Gastrocnemius medialis (tissue), 4 donors: Measurements from ENCODE around the gene RHBDD1. TPM values are rescaled to one million over a fixed set of nuclear protein-coding genes. Genes with fewer than 3 reads are reported as not detected.
A peak's percentile ranks its signal among the peaks of the same experiment; 100 is the strongest.

Experiments
- ATAC-seq, 2 donors: fragments of 150-250 bp; one replicate each; pipeline ENCODE4 v1.9.1; 2016
- DNase-seq, 2 donors: peaks; one replicate each; pipeline ENCODE4 v3.0.0-alpha.2; 2019
- H3K27ac ChIP-seq, 4 donors: fragments of 200-600 bp; sonication (generic); 1 replicate in 1 of 4; 2 replicates in 3 of 4; pipeline ENCODE4 v1.5.1; 2016 to 2018; ENCODE audit warnings: mild to moderate bottlenecking in 2 of 4, moderate library complexity in 1 of 4
- H3K27me3 ChIP-seq, 3 donors: fragments of 200-600 bp; sonication (generic) in 2 of 3; 1 replicate in 1 of 3; 2 replicates in 2 of 3; pipeline versions ENCODE4 v1.5.1 to v1.6.0; 2016 to 2019; ENCODE audit warnings: mild to moderate bottlenecking in 1 of 3, moderate library complexity in 1 of 3
- H3K36me3 ChIP-seq, 2 donors: fragments of 200-600 bp; sonication (generic) in 1 of 2; one replicate each; pipeline ENCODE4 v1.5.1; 2017 to 2018
- H3K4me1 ChIP-seq, 2 donors: fragments of 200-600 bp; sonication (generic) in 1 of 2; one replicate each; pipeline ENCODE4 v1.5.1; 2016 to 2017; ENCODE audit warnings: mild to moderate bottlenecking in 2 of 2
- H3K4me3 ChIP-seq, 4 donors: fragments of 200-600 bp; sonication (generic) in 3 of 4; 1 replicate in 1 of 4; 2 replicates in 3 of 4; pipeline ENCODE4 v1.5.1; 2016 to 2019; ENCODE audit warnings: mild to moderate bottlenecking in 2 of 4
- H3K9me3 ChIP-seq, 3 donors: fragments of 200-600 bp; sonication (generic) in 2 of 3; 1 replicate in 1 of 3; 2 replicates in 2 of 3; pipeline ENCODE4 v1.5.1; 2016 to 2019
- POLR2A ChIP-seq, 2 donors: fragments of 450-650 bp; IDR thresholded peaks; one replicate each; pipeline ENCODE4 v1.6.1; 2017; ENCODE audit warnings: antibody characterized with exemption in 2 of 2, mild to moderate bottlenecking in 2 of 2, moderate library complexity in 2 of 2
- in situ Hi-C, 4 donors: fragments of 200-750 bp; cut with MboI; loops; one replicate each; pipeline versions ENCODE4 v1.15.0 to v1.8.0; 2017; ENCODE audit warnings: low sequenced_read_pairs in 4 of 4
- intact Hi-C: fragments of 100-400 bp; cut with DNase I; formaldehyde crosslinking; loops from one replicate; pipeline ENCODE4 v1.15.1; 2023; ENCODE audit warnings: low total_unique reads
- total RNA-seq, 4 donors: library from RNA; depleted of rRNA; stranded (reverse); fragments of >200 nt; gene quantifications; one replicate each; pipeline versions ENCODE4 v1.1.0 to v1.2.3, GENCODE V29; 2016
- TF ChIP-seq, protein P1 (sequence below), 5 experiments: fragments of 450-650 bp in 3 of 5; fragments of 200-600 bp in 2 of 5; sonication (generic) in 2 of 5; IDR thresholded peaks in 4 of 5; conservative IDR thresholded peaks in 1 of 5; 1 replicate in 4 of 5; 2 replicates in 1 of 5; pipeline ENCODE4 v1.5.1; 2016 to 2019; ENCODE audit warnings: antibody characterized with exemption in 5 of 5, mild to moderate bottlenecking in 3 of 5, moderate library complexity in 3 of 5

Gene RHBDD1
- total RNA-seq, 4 donors from 2014 or later, result 6.2 to 14.2 (median 8.7) TPM

DNA sequence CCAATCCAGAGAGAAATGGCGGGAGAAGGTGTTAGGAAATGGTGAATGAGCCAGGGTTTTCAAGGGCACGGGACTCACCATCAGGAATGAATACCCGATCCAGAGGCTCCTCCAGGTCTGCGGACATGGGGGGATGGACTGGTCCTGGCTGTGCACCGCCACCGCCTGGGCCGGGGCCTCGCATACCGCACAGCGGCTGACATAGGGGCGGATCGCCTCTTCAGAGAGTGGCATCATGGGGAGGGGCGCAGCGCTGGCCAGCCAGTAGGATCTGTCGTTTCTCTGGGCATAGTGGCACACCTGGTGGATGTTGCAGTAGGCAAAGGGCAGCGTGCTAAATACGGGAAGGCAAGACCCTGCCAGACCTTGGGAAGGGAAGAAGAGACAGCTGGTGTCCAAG is 172.1 kb downstream of the RHBDD1 start:
- Histone ChIP-seq H3K9me3 (no peaks in the 10 kb centered on the region), H3K27me3 (no peaks in the 10 kb centered on the region), H3K27ac (no peak overlapping the region), H3K36me3 (no peaks in the 10 kb centered on the region), H3K4me1 (no peaks in the 10 kb centered on the region), H3K4me3 (no peak overlapping the region)
- ATAC-seq (no peak), DNase-seq (no peak)
- TF ChIP-seq, protein P1, sequence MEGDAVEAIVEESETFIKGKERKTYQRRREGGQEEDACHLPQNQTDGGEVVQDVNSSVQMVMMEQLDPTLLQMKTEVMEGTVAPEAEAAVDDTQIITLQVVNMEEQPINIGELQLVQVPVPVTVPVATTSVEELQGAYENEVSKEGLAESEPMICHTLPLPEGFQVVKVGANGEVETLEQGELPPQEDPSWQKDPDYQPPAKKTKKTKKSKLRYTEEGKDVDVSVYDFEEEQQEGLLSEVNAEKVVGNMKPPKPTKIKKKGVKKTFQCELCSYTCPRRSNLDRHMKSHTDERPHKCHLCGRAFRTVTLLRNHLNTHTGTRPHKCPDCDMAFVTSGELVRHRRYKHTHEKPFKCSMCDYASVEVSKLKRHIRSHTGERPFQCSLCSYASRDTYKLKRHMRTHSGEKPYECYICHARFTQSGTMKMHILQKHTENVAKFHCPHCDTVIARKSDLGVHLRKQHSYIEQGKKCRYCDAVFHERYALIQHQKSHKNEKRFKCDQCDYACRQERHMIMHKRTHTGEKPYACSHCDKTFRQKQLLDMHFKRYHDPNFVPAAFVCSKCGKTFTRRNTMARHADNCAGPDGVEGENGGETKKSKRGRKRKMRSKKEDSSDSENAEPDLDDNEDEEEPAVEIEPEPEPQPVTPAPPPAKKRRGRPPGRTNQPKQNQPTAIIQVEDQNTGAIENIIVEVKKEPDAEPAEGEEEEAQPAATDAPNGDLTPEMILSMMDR (IDR thresholded peaks at IDR 0.05 in 4 of 5, conservative IDR thresholded peaks at IDR 0.05 in 1 of 5), result no peak
- TF ChIP-seq POLR2A (IDR thresholded peaks at IDR 0.05), result no peak
- in situ Hi-C loops (no loop called here), intact Hi-C loops (no loop called here)

DNA sequence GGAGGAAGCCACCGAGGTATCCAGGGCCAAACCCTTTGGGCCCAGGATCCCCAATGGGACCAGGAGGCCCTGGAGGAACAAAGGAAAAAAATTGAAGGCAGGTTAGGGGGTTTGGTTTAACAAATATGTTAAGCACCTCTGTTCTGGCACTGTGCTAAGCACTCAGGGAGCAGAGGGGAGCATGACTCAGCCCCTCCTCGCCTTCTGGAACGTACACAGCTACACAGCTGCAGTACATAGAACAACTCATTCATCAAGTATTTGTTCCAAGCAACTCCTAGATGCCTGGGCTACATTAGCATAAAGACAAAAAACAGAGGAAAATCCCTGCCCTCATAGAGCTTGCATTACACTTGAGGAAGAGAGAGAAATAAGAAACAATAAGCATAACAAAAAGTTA is 174.6 kb downstream of the RHBDD1 start:
- Histone ChIP-seq H3K9me3 (no peaks in the 10 kb centered on the region), H3K36me3 (no peaks in the 10 kb centered on the region), H3K4me3 (no peak overlapping the region), H3K27me3 (no peaks in the 10 kb centered on the region), H3K4me1 (no peaks in the 10 kb centered on the region), H3K27ac (no peak overlapping the region)
- in situ Hi-C loops (no loop called here), intact Hi-C loops (no loop called here)
- ATAC-seq, result no peak
- DNase-seq, result no peak
- no peak for TF ChIP-seq POLR2A (IDR thresholded peaks at IDR 0.05)
- TF ChIP-seq, protein P1 (IDR thresholded peaks at IDR 0.05 in 4 of 5, conservative IDR thresholded peaks at IDR 0.05 in 1 of 5), result no peak

DNA sequence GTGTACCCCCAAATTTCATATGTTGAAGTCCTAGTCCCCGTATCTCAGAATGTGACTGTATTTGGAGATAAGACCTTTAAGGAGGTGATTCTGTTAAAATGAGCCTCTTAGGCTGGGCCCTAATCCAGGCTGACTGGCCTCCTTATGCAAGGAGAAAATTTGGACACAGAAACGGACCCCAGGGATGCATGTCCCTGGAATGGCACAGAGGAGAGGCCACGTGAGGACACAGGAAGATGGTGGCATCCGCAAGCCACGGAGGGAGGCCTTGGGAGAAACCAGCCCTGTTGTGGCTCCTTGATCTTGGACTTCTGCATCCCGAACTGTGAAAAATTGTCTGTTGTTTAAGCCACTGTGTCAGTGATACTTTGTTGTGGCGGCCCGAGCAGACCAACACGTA is 177.5 kb downstream of the RHBDD1 start:
- in situ Hi-C loops (no loop called here), intact Hi-C loops (no loop called here)
- Histone ChIP-seq H3K9me3 (no peaks in the 10 kb centered on the region), H3K27ac (no peak overlapping the region), H3K36me3 (peaks cover 0 to 11% of the 10 kb centered on the region in 2 donors), H3K4me3 (no peak overlapping the region), H3K4me1 (no peaks in the 10 kb centered on the region), H3K27me3 (no peaks in the 10 kb centered on the region)
- DNase-seq (no peak), ATAC-seq (no peak)
- TF ChIP-seq POLR2A (IDR thresholded peaks at IDR 0.05), result no peak

DNA sequence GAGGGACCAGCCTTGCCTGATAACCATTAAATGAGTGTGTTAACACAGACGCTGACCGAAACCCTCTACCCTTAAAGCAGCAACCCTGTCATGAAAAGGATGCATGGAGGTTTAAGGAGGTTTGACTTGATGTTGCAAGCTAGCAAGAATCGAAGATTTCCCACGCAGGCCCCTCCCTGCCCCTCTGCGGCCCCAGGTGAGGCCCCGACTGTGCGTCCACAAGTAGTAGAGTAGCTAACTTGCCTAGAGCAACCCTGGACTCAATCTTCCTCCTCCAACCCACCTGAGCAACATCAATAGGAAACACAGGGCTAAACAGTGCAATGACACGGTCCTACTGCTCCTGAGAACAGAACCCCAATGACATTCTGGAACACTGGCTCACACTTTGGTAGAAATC is 178.0 kb downstream of the RHBDD1 start:
- Histone ChIP-seq H3K27ac (no peak overlapping the region), H3K9me3 (no peaks in the 10 kb centered on the region), H3K27me3 (no peaks in the 10 kb centered on the region), H3K36me3 (peaks cover 0 to 11% of the 10 kb centered on the region in 2 donors), H3K4me3 (no peak overlapping the region), H3K4me1 (no peaks in the 10 kb centered on the region)
- DNase-seq (no peak), ATAC-seq (no peak)
- intact Hi-C loops (no loop called here), in situ Hi-C loops (no loop called here)
- no peak for TF ChIP-seq POLR2A (IDR thresholded peaks at IDR 0.05)
- TF ChIP-seq, protein P1 (IDR thresholded peaks at IDR 0.05 in 4 of 5, conservative IDR thresholded peaks at IDR 0.05 in 1 of 5), result no peak

DNA sequence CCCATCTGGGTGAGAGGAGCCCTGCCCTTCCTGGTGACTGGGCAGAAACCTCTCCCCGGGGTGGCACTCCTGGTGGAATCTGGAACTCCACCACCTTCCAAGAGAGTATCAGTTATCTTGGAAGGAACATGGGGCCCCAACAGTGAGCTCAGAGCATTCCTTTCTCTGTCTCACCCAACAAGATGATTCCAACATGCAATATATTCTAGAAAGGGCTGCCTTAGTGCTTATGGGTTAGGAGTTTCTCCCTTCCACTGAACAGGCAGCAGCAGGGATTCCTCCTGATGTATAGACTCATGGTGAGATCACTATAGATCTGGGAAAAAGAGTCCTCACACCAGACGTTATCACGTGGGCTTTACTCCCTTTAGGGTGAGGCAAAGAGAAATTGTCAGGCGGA is 181.0 kb downstream of the RHBDD1 start:
- no peak for TF ChIP-seq POLR2A (IDR thresholded peaks at IDR 0.05)
- TF ChIP-seq, protein P1 (IDR thresholded peaks at IDR 0.05 in 4 of 5, conservative IDR thresholded peaks at IDR 0.05 in 1 of 5), result no peak
- no peaks in the 10 kb centered on the region for H3K4me1 ChIP-seq
- no peaks in the 10 kb centered on the region for H3K27me3 ChIP-seq
- intact Hi-C loops, result no loop called here
- H3K4me3 ChIP-seq, result no peak overlapping the region
- no peak for DNase-seq
- no peak overlapping the region for H3K27ac ChIP-seq
- in situ Hi-C loops, result no loop called here
- peak in 1 of 2 donors; percentile 30 for ATAC-seq
- no peaks in the 10 kb centered on the region for H3K9me3 ChIP-seq
- peaks cover 0 to 16% of the 10 kb centered on the region in 2 donors for H3K36me3 ChIP-seq
